T-helper 22 cell (primary cell): ENCODE measurements around the gene BTBD9.

Experiments
- DNase-seq: peaks from one replicate; pipeline ENCODE4 v3.0.0-alpha.2; 2020; ENCODE audit warnings: low read depth

The BTBD9 gene

DNA sequence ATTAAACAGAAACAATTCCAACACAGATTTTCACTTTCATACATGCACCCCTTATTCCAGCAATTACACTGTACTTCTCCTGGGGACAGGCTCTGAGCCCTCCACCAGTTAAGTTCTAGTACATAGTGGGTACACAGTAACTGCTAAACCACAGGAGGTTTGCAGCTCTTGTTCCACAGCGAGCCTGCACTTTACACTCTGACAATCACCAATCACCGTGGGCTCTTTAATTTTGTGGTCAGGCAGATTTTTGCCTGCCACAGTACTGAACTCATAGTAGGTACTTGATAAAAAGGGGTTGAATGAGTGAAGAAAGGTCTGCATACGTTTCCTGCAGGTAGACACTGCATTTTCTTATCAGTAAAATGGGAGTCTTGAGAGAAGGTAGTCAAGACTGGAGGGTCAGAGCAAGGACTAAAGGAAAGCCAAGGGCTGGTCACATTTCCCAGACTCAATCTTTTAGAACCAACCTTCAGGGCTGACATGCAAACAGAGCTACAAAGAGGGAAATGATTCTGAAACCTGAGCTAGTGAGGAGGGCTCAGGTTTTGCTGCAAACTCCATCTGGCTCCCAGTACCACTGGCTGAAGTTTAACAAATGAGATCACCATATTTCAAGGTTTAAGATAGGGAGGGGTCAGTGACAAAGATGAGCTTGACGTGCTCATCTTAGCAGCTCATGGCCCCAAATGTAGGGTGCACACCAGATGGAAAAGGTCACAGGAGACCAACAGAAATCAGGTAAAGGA lies 404.6 kb downstream of the BTBD9 start:
- DNase-seq, result no peak

DNA sequence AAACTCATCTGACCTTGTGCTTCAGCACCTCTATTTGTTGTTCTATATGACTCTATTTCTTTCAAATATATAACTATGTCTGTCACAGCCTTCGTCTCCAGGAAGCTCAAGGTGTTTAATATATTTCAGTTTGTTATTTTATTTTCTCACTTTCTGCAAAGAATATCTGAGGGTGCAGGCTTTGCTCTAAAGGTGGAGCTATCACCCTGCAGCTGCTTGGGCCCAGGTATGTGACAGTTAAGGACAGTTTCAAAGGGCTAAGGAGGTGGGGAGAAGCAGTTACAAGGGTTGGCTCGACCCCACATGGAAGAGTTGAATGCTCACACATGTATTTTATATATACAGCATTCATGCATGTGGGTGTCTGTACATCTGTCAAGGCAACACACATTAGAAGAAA lies 405.6 kb downstream of the BTBD9 start:
- DNase-seq, result no peak

DNA sequence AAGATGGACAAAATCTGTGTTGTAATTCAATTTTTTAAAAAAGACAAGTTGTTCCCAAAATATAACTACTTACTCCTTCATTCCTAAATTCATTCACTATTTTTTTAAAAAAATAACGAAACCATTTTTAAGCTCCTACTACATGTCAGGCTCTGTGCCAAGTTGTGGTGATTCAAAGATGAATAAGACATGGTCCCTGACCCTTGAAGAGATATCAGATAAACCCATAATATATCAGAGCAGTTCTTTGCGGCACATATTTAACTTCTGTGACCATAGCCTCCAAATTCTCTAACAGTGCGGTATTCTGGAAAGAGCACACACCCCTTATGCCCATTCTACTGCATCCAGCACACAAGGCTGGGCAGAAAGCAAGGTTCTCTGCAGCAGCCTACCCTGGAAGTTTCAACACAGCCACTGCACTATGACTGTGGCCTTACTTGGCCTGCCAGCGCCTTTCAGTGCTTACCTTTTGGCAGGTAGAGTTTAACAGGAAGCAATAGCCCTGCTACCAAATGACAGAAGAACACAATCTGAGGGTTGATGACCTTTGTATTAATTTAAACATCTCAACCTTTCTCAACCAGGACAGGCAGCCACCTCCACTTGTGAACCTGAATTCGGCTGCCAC lies 406.5 kb downstream of the BTBD9 start:
- DNase-seq, result no peak

DNA sequence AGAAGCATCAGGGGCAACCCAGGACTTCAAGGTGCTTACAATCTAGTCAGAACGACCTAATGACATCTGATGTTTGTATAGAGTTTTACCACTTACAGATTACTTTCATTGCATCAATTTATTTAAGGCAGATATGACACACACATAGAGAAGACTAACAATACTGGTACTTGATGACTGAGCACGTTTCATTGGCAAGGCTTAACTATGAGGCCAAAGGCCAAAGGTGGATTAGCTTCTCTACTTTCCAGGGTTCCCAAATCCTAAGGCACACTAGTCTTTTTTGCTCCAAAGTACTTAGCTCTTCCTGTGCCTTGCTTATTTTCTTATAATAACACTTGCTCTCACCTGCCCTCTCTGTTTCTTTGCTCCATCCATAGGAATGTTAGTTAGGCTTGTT lies 414.0 kb downstream of the BTBD9 start:
- DNase-seq, result no peak

DNA sequence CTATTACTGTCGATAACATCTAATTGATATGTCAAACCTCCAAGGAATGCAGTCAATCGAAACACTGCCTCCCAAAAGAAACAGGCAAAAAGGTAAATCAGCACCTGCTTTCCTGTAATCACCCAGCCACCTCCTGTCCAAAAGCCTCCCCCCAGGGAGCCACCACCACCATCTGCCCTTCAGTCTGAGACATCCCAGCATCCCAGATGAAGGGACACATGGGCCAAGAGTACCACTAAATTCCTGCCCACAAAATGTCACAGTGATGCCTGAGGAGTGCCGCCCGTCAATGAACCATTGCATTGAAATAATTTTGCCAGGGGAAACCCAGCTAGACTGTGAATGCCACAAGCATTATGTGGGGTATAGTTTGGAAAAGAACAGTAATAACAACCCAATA lies 418.5 kb downstream of the BTBD9 start:
- DNase-seq, result no peak

DNA sequence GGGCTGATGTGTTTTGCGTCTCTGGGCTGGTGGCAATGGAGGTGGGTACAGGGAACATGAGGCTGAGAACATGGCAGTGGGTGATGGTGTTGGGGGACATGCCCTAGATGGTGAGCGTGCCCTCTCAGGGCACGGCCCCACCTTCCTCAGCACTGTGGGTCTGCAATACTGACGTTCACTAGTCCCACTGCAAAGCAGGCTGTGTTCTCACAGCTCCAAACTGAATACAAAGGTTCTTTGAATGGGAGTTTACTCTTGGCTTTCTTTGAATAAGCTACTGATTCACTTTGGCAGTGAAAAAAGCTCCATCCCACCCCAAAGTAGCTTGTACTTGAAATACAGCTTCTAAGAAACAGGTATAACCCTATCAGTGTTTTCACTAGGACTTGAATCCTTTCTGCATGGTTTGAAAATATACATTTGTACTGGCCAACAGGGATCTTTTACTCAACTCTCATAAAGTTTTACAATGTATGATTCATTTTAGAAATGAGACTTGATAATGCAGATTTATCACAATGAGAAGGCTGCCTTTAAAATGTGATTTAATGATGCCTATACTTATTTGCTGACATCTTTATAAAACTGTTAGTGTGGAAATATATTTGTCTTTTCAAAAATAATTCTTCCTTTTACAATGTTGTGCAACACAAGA lies 419.5 kb downstream of the BTBD9 start:
- no peak for DNase-seq

DNA sequence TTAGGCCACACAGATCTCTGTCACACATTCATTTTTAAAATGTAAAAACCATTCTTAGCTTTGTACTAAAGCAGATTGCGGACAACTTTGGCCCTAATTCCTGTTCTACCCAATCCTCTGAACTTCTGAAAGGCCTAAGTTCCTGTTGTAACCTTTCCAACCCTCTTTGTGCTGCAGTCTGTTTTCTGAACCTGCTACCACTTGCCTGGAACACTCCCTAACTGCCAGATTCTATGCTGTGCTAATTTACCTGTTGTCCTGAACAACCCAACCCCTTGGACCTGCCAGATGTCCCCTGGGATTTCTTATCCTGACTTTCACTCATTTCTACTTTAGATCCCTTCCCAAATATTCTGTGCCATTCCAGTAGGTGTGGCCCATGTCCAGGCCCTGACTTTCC lies 421.5 kb downstream of the BTBD9 start:
- DNase-seq, result no peak

DNA sequence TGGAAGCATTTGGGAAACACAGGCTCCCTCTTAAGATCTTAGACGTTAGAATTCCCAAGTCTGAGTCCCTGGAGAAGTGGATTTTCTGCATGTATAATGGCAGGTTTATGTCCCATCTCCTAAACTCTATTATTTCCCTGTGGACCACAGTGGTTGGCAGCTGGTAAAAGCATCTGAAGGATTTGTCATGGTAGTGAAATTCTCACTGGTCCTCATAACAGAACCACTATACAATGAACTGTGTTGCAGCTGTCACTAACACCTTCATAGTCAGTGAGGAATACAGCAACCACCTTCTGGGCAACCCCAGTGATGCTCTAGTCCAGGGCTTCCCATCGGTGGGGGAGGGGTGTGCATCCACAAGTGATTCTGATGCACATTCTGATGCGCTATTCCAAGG lies 423.3 kb downstream of the BTBD9 start:
- no peak for DNase-seq

DNA sequence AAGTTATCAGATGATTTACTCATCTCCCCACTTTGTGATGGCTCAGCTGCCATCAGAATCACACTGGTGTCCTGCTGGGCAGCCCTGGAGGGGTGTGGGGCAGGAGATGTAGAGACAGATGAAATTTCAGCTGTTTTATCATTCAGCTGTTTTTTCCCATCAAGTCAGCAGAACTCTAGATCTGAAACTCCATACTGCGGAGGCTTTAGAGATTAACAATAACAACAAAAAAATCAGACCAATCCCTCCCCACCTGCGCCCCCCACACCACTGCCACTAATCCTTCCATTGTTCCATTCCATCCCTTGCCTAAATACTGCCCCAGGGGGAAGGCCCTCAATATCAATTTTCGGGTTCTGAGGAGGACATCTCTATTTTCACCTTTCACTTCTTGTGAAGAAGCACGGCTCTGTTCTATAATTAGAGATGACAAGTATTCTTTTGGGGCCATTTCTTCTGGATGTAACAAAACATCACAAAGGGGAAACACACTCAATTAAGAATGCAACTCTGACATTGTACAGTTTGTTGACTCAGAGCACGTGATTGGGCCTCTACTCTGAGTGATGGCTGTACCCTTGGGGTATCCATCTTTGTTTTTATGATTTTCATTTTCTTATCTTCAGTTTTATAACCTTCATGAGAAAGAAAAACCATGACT lies 423.9 kb downstream of the BTBD9 start:
- no peak for DNase-seq

DNA sequence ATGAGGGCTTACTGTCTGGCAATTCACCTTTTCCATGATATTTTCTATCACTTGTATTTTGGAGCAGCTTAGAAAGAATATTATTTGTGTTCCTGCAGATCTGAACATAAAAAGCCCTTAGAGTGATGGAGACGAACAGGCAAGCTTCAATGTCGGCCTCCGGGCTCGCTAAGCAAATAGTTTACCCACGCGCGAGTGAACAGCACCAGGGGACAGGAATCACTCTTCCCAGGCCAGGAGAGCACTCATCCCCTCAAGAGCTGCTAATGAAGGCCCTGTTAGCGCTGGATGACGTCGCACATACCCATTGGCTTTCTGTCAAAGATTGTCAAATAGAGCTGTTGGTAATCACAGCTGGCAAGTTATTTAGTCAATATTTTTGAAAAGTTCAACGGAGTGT lies 424.5 kb downstream of the BTBD9 start:
- DNase-seq, result no peak

DNA sequence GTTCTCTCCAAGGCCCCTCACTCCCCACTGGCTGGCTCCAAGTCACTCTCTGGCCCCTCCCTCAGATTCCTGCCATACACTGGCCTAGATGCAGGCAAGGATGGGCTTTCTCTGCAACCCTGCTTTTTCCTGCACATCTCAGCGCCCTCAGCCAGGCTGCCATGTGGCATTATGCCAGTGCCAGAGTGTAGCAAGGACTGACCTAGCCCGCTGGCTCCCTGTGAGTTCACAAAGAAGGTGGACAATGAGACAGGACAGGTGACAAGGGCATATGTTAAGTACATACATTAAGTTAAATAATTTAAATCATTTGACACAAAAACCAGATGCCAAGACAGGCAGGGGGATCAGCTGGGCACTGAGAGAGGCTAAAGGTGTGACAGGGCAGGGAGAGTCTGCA lies 425.6 kb downstream of the BTBD9 start:
- DNase-seq, result no peak

DNA sequence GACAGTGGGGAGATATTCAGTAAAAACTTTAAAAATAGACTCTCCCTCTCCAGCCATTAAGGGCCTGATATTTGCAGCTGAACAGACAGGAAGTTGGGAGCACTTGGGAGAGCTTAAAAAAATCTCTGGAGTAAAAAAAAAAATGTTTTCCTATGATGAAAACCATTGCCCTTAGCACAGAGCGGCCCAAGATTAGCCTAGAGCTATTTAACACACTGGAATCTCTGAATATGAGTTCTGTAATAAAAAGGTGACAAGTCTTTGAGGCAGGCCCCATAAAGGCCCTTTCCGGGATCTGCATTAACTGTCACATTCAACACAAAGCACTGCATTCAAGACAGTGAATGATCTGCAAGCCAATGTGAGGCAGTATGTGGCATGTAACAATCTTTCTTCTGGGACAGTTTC lies 426.5 kb downstream of the BTBD9 start:
- no peak for DNase-seq

DNA sequence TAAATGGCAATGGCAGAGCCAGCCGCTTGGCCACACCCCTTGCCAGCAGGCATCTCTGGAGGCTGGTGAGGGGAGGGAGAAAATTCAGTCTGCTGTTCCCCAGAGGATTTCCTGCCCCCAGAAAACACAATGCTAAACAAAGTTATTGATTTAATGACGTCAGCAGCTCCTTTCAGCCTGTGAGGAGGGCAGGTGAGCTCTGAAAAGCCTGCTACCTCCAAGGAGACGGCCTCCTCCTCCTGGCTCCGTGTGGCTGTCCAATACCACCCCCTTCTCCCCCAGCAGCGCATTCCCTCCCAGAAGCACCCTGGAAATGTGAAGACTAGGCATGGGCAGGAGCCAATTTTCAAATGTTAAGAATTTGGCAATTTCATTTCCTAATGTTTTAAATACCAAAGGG lies 427.1 kb downstream of the BTBD9 start:
- no peak for DNase-seq

DNA sequence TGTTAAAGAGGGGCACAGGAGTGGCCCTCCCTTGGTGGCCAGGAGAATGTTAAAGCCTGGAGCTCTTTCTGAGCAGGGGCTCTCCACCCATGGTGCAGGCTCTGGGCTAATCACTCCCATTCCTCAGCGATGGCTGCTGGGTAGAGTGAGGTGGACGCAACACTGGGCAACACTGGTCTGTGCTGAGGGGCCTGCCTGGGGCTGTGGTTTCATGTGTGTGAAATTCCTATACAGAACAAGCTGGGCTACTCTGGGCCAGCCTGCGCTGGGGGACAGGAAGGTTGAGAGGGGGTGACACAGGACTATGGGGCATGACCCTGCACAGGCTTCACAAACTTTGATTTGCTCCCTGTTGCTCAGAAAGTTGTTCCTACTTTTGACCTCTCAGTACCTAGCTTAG lies 427.6 kb downstream of the BTBD9 start:
- no peak for DNase-seq

DNA sequence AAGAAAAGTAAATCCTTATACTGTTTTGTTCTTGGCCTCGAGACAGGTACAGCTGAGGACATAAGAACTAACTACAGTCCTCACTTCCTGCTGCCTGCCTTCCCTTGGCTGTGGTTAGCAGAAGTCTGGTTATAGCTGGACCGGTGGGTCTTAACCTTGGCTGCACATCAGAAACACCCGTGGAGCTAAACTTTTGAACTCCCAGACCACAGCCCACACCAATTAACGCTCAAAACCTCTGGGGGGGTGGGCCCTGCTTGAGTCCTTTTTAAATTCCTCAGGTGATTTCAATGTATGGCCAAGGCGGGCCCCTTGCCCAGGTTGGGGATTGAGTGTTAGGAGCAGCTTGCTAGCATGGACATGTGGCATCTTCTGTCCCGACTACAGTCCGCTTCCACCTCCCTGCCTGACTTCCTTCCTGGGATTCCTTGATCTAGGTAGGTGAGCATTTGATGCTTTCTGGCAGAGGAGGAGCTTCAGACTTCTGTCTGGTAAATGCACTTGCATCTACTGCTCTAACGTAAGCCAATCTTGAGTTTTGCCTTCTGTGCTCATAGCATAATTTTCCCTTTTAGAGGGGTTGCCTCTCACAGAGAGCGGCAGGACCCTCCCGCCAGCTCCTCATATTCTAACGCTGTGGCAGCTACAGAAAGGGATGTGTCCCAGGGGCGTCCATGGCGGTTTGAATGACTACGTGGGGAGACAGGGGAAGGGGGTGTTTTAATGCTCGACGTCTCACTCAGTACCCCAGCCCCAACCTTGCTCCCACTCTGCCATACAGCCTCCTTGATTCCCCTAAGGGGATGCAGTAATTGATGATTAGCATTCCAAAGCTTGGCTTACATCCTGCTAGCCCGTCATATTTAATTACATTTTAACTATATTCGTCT lies 430.1 kb downstream of the BTBD9 start:
- DNase-seq, result no peak

DNA sequence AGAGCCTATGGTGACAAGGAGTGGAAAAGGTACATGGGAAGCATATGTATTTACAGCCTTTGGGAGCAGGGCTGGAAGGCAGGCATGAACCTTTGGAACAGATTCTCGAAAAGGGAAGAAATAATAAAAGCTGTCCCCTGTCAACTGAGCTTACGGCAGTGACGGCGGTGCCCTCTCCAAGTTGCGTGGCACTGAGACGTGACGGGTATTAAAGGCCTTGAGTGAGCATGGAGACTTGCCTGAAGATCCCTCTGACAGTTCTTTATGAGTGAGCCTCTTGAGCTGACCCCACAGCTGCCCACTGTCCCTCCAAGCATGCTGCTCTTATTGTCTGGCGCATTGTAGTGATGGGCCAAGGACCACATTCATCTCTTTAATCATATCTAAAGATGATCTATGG lies 431.7 kb downstream of the BTBD9 start:
- no peak for DNase-seq

DNA sequence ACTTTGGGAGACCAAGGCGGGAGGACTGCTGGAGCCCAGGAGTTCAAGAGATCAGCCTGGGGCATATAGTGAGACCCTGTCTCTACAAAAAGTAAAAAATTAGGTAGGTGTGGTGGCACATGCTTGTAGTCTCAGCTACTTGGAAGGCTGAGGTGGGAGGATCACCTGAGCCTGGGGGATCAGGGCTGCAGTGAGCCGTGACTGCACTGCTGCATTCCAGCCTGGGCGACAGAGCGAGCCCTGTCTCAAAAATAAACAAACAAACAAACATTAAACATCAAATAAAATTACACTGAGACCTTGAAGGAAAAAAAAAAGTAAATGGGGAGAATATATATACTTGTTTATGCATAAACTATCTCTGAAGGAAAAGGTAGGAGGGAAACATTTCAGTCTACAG lies 432.4 kb downstream of the BTBD9 start:
- DNase-seq, result no peak

DNA sequence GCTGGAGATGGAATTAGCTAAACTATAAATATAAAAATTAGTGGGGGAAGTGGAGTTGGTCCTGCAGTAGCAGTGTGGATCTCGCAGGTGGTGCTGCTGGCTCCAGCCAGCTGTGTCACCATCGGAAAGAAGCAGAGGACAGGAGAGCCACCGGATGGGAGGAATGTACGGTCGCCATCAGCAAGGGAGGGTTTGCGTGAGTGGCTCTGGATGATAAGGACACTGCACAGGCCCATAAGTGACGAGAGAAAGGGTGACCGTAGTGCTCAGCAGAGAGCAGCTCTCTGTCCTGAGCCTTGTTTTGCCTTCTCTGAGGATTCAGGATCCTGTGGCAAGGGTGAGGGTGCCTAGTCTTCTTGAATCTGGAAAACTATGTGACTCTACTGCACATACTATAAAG lies 441.5 kb downstream of the BTBD9 start:
- DNase-seq, result no peak

DNA sequence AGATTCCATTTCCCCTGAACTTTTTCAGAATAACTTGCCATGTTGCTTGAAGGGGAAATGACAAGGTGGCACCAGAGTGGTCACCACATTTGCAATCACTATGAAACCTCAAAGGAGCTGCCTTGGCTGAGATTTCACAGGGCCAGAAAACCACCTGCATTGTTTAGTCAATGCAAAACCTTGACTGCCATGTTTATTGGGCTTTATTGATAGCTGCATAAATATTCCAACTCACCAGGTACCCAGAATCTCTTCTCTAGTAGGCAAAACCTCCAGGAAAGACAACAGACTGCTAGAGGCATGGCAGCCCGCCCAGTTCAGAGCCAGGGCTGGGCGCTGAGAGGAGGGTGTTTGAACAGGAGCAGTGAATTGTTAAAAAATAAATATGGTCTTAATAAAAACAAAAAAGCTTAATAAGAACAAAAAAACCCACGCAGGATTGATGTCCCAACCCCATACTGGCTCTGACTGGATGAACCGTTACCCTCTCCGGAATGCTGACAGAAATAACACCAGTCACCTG lies 444.6 kb downstream of the BTBD9 start:
- DNase-seq, result no peak

DNA sequence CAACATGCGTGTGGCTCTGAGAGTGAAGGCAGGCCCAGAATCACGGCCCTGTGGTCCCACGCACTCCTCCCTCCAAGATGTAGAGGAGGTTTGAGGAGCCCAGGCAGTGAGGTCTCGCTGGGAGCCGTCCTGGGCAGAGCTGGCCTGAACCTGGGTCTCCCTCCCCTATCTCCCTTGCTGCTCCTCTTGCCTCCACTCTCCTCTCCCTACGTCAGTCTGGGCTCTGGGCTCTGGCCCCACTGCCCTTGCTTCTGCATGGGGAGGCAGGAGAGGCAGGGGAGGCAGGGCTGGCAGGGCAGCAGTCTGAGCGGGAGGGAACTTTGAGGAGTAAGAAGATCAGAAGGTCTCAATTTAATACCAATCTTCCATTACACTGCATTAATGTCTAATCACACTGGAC lies 445.1 kb downstream of the BTBD9 start:
- DNase-seq, result no peak

DNA sequence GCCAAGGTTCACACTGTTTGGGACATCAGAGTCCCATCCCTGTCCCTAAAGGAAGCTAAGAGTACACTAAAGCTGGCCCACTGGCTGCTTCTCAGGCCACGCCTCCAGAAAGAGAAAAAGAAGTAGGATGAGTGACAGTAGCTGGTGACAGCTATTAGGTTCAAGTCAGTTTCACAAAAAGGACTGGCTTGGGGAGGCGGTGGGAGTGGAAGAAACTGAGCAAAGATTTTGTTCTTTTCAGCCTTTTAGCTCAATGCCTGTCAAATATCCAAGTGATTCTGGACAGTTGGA lies 445.5 kb downstream of the BTBD9 start:
- no peak for DNase-seq
